HCT116 (cell line): ENCODE results near the gene CTNND2. TPM values are rescaled to one million over a fixed set of nuclear protein-coding genes. Genes with fewer than 3 reads are reported as not detected.

Source experiments
- ATAC-seq: fragments of 200-7000 bp; cut with Tn5 transposase; 2 replicates; pipeline ENCODE4 v1.9.1; 2020; ENCODE audit warnings: mild to moderate bottlenecking, moderate library complexity
- BruUV-seq: library from RNA; stranded (reverse); fragments of 400-500 nt; replicated peaks from 2 replicates; lab custom pipeline; 2021; lab: Mats Ljungman, UMichigan
- CTCF ChIA-PET: fragments of 300-600 bp; sonication (Branson Sonifier 250); formaldehyde crosslinking; loops from one replicate; lab custom pipeline; 2021; ENCODE audit warnings: antibody characterized with exemption; lab: Charles Lee
- POLR2A ChIA-PET: fragments of 300-600, 350-600 bp; sonication (Branson Sonifier 250); formaldehyde crosslinking; loops from one replicate; lab custom pipeline; 2021; ENCODE audit warnings: antibody characterized with exemption; lab: Charles Lee
- RAD21 ChIA-PET, 2 experiments: fragments of 300-600 bp; sonication (Branson Sonifier 250); formaldehyde crosslinking; loops; one replicate each; lab custom pipeline; 2023; ENCODE audit warnings: low total read pairs in 2 of 2; ENCODE audit not compliant: uncharacterized antibody in 2 of 2, unreplicated experiment in 2 of 2, low non-redundant PET in 1 of 2; lab: Charles Lee
- DNase-seq: peaks from one replicate; pipeline ENCODE4 v3.0.0-alpha.2; 2010; ENCODE audit warnings: low read depth, low spot score
- H2AFZ ChIP-seq: fragments of 200-600 bp; shearing (Covaris generic), sonication (generic); 2 replicates; pipeline ENCODE4 v1.6.1; 2017; ENCODE audit warnings: low read depth, mixed run types, mixed read lengths, antibody characterized with exemption, low read length; ENCODE audit not compliant: poor library complexity, severe bottlenecking
- H3K27ac ChIP-seq: 2 replicates; pipeline ENCODE4 v1.5.1; 2012; ENCODE audit warnings: low read depth, low read length
- H3K27me3 ChIP-seq: fragments of 200-600 bp; sonication (generic); 2 replicates; pipeline ENCODE4 v1.6.1; 2016; ENCODE audit warnings: mixed run types, low read length, mixed read lengths; ENCODE audit not compliant: insufficient read depth
- H3K36me3 ChIP-seq, 2 experiments: fragments of 200-500 bp in 1 of 2; fragments of 200-600 bp in 1 of 2; sonication (Bioruptor generic) in 1 of 2; sonication (generic) in 1 of 2; 2 replicates each; pipeline versions ENCODE4 v1.5.1 to v1.6.1; 2014 to 2016; ENCODE audit warnings: low read length in 2 of 2, inconsistent platforms in 1 of 2, mixed read lengths in 1 of 2, mixed run types in 1 of 2; ENCODE audit not compliant: insufficient read depth in 2 of 2, control insufficient read depth in 1 of 2
- H3K4me1 ChIP-seq, 2 experiments: fragments of 200-600 bp in 1 of 2; sonication (generic) in 1 of 2; 2 replicates each; pipeline versions ENCODE4 v1.5.1 to v1.6.1; 2012 to 2017; ENCODE audit warnings: low read length in 2 of 2, inconsistent platforms in 1 of 2, mild to moderate bottlenecking in 1 of 2, mixed read lengths in 1 of 2, mixed run types in 1 of 2, moderate library complexity in 1 of 2; ENCODE audit not compliant: insufficient read depth in 2 of 2, control insufficient read depth in 1 of 2
- H3K4me2 ChIP-seq: fragments of 200-600 bp; sonication (generic); 2 replicates; pipeline ENCODE4 v1.6.1; 2017; ENCODE audit warnings: mixed run types, low read length, mixed read lengths
- H3K4me3 ChIP-seq, 2 experiments: fragments of 200-600 bp in 1 of 2; sonication (generic) in 1 of 2; replicated peaks in 1 of 2; 2 replicates each; pipeline ENCODE4 v1.5.1; 2011 to 2016; ENCODE audit warnings: low read length in 2 of 2, control low read depth in 1 of 2, low read depth in 1 of 2, mild to moderate bottlenecking in 1 of 2, mixed read lengths in 1 of 2, mixed run types in 1 of 2
- H3K79me2 ChIP-seq: fragments of 200-600 bp; sonication (generic); 2 replicates; pipeline ENCODE4 v1.6.1; 2017; ENCODE audit warnings: mild to moderate bottlenecking, mixed run types, low read length, moderate library complexity, mixed read lengths; ENCODE audit not compliant: insufficient read depth
- H3K9ac ChIP-seq: fragments of 200-600 bp; sonication (generic); 2 replicates; pipeline ENCODE4 v1.6.1; 2016; ENCODE audit warnings: low read length, mixed read lengths
- H3K9me2 ChIP-seq: fragments of 200-600 bp; sonication (generic), shearing (Covaris generic); 2 replicates; pipeline ENCODE4 v1.6.1; 2017; ENCODE audit warnings: mixed run types, mild to moderate bottlenecking, moderate library complexity; ENCODE audit not compliant: insufficient read depth
- H3K9me3 ChIP-seq, 2 experiments: fragments of 200-500 bp in 1 of 2; fragments of 200-600 bp in 1 of 2; sonication (Bioruptor generic) in 1 of 2; sonication (generic) in 1 of 2; 2 replicates each; pipeline ENCODE4 v1.6.1; 2014 to 2017; ENCODE audit warnings: low read length in 2 of 2, mixed read lengths in 2 of 2, inconsistent platforms in 1 of 2, low read depth in 1 of 2, mild to moderate bottlenecking in 1 of 2, mixed run types in 1 of 2, moderate library complexity in 1 of 2; ENCODE audit not compliant: control insufficient read depth in 1 of 2, insufficient read depth in 1 of 2
- H4K20me1 ChIP-seq: fragments of 200-600 bp; sonication (generic), shearing (Covaris generic); 2 replicates; pipeline ENCODE4 v1.6.1; 2017; ENCODE audit warnings: mixed run types, mild to moderate bottlenecking, moderate library complexity; ENCODE audit not compliant: insufficient read depth
- EGR1 ChIP-seq: IDR thresholded peaks from 2 replicates; pipeline ENCODE4 v1.6.1; 2012; ENCODE audit warnings: low read depth
- EZH2 ChIP-seq: fragments of 200-600 bp; sonication (generic); IDR thresholded peaks from 2 replicates; pipeline ENCODE4 v1.6.1; 2017; ENCODE audit warnings: antibody characterized with exemption, mixed run types
- EZH2phosphoT487 ChIP-seq: fragments of 200-600 bp; IDR thresholded peaks from 2 replicates; pipeline ENCODE4 v1.6.1; 2018; ENCODE audit warnings: antibody characterized with exemption, borderline replicate concordance
- POLR2A ChIP-seq: IDR thresholded peaks from 2 replicates; pipeline ENCODE4 v1.7.0; 2011; ENCODE audit warnings: borderline replicate concordance; ENCODE audit not compliant: insufficient read depth, insufficient read length; ENCODE audit errors: extremely low read depth
- RAD21 ChIP-seq: IDR thresholded peaks from 2 replicates; pipeline ENCODE4 v1.6.1; 2012; ENCODE audit warnings: low read depth, mild to moderate bottlenecking
- SP1 ChIP-seq: IDR thresholded peaks from 2 replicates; pipeline ENCODE4 v1.6.1; 2012; ENCODE audit warnings: low read depth
- SRF ChIP-seq: IDR thresholded peaks from 2 replicates; pipeline ENCODE4 v1.6.1; 2012; ENCODE audit warnings: low read depth
- ZFX ChIP-seq: fragments of 450-650 bp; IDR thresholded peaks from 2 replicates; pipeline ENCODE4 v1.6.1; 2017
- ZNF274 ChIP-seq: fragments of 200-500 bp; sonication (Bioruptor generic); IDR thresholded peaks from 2 replicates; pipeline ENCODE4 v1.6.1; 2014; ENCODE audit warnings: mild to moderate bottlenecking, low read depth, low read length, inconsistent platforms
- intact Hi-C: fragments of 100-400 bp; cut with micrococcal nuclease; formaldehyde crosslinking; loops from 2 replicates; pipeline ENCODE4 v1.10.0; 2022
- total RNA-seq: library from RNA; stranded (reverse); gene quantifications from one replicate; pipeline ENCODE4 v1.2.1, GENCODE V29; 2021; ENCODE audit not compliant: unreplicated experiment
- TF ChIP-seq, protein P1 (sequence below), 3 experiments: fragments of 200-600 bp in 1 of 3; sonication (generic) in 1 of 3; IDR thresholded peaks in 2 of 3; conservative IDR thresholded peaks in 1 of 3; 2 replicates each; pipeline ENCODE4 v1.5.1; 2012 to 2017; ENCODE audit warnings: low read depth in 2 of 3, low read length in 2 of 3, antibody characterized with exemption in 1 of 3, borderline replicate concordance in 1 of 3, control low read depth in 1 of 3, mild to moderate bottlenecking in 1 of 3, mixed read lengths in 1 of 3, mixed run types in 1 of 3, moderate library complexity in 1 of 3; ENCODE audit not compliant: insufficient read depth in 1 of 3
- TF ChIP-seq, protein P2 (sequence below): IDR thresholded peaks from 2 replicates; pipeline ENCODE4 v1.6.1; 2011; ENCODE audit warnings: mild to moderate bottlenecking, low read length, moderate library complexity; ENCODE audit not compliant: insufficient replicate concordance; ENCODE audit errors: extremely low read depth
- TF ChIP-seq, protein P3 (sequence below): IDR thresholded peaks from 2 replicates; pipeline ENCODE4 v1.6.1; 2012; ENCODE audit warnings: low read depth
- TF ChIP-seq, protein P4 (sequence below): IDR thresholded peaks from 2 replicates; pipeline ENCODE4 v1.6.1; 2012
- TF ChIP-seq, protein P5 (sequence below): IDR thresholded peaks from 2 replicates; pipeline ENCODE4 v1.6.1; 2012

Gene CTNND2
- total RNA-seq, 1 experiment from 2014 or later = not detected

DNA sequence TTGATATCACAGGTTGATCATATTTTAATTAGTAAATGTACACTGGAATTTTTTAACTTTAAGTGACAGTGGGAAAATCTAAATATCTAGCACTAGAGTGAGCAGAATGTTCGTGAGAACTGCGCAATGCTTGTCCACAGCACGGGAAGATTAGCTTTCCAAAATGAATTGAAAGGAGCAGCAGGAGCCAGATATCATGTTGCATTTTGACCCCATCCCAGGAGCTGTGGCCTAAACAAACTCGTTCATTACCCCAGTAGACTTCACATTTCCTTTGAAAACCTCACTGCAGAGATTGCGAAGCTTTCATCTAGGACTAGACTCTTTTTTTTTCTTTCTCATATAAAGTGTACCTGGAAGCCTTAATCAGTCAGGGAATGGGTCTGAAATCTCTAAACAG lies 525.8 kb downstream of the CTNND2 start:
- H4K20me1 ChIP-seq = no peaks in the 10 kb centered on the region
- no peaks in the 10 kb centered on the region for H3K27me3 ChIP-seq
- H3K9me2 ChIP-seq = no peaks in the 10 kb centered on the region
- no peak overlapping the region for H3K9ac ChIP-seq
- no peak overlapping the region for H3K4me2 ChIP-seq
- intact Hi-C loops = no loop called here
- POLR2A ChIA-PET = no interaction called here
- no peak overlapping the region for H3K27ac ChIP-seq
- no peaks in the 10 kb centered on the region for H3K79me2 ChIP-seq
- RAD21 ChIA-PET = no interaction called here
- CTCF ChIA-PET = no interaction called here
- BruUV-seq = no TSS peak
- no peak for DNase-seq
- H2AFZ ChIP-seq = no peak overlapping the region
- no peak overlapping the region for H3K4me3 ChIP-seq
- H3K9me3 ChIP-seq = no peaks in the 10 kb centered on the region; a peak in 2 of 4 replicates
- no peaks in the 10 kb centered on the region for H3K36me3 ChIP-seq
- no peak for ATAC-seq
- no peak for TF ChIP-seq POLR2A
- no peak for TF ChIP-seq ZFX
- TF ChIP-seq, protein P1, sequence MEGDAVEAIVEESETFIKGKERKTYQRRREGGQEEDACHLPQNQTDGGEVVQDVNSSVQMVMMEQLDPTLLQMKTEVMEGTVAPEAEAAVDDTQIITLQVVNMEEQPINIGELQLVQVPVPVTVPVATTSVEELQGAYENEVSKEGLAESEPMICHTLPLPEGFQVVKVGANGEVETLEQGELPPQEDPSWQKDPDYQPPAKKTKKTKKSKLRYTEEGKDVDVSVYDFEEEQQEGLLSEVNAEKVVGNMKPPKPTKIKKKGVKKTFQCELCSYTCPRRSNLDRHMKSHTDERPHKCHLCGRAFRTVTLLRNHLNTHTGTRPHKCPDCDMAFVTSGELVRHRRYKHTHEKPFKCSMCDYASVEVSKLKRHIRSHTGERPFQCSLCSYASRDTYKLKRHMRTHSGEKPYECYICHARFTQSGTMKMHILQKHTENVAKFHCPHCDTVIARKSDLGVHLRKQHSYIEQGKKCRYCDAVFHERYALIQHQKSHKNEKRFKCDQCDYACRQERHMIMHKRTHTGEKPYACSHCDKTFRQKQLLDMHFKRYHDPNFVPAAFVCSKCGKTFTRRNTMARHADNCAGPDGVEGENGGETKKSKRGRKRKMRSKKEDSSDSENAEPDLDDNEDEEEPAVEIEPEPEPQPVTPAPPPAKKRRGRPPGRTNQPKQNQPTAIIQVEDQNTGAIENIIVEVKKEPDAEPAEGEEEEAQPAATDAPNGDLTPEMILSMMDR (IDR thresholded peaks at IDR 0.05 in 2 of 3, conservative IDR thresholded peaks at IDR 0.05 in 1 of 3; ENCODE audit: borderline replicate concordance in 1 of 3, insufficient read depth in 1 of 3, low read depth in 2 of 3, low read length in 2 of 3) = no peak
- TF ChIP-seq, protein P2, sequence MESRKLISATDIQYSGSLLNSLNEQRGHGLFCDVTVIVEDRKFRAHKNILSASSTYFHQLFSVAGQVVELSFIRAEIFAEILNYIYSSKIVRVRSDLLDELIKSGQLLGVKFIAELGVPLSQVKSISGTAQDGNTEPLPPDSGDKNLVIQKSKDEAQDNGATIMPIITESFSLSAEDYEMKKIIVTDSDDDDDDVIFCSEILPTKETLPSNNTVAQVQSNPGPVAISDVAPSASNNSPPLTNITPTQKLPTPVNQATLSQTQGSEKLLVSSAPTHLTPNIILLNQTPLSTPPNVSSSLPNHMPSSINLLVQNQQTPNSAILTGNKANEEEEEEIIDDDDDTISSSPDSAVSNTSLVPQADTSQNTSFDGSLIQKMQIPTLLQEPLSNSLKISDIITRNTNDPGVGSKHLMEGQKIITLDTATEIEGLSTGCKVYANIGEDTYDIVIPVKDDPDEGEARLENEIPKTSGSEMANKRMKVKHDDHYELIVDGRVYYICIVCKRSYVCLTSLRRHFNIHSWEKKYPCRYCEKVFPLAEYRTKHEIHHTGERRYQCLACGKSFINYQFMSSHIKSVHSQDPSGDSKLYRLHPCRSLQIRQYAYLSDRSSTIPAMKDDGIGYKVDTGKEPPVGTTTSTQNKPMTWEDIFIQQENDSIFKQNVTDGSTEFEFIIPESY = no peak
- no peak for TF ChIP-seq EZH2
- TF ChIP-seq ZNF274 = no peak
- TF ChIP-seq EGR1 = no peak
- TF ChIP-seq EZH2phosphoT487 = no peak
- TF ChIP-seq, protein P3, sequence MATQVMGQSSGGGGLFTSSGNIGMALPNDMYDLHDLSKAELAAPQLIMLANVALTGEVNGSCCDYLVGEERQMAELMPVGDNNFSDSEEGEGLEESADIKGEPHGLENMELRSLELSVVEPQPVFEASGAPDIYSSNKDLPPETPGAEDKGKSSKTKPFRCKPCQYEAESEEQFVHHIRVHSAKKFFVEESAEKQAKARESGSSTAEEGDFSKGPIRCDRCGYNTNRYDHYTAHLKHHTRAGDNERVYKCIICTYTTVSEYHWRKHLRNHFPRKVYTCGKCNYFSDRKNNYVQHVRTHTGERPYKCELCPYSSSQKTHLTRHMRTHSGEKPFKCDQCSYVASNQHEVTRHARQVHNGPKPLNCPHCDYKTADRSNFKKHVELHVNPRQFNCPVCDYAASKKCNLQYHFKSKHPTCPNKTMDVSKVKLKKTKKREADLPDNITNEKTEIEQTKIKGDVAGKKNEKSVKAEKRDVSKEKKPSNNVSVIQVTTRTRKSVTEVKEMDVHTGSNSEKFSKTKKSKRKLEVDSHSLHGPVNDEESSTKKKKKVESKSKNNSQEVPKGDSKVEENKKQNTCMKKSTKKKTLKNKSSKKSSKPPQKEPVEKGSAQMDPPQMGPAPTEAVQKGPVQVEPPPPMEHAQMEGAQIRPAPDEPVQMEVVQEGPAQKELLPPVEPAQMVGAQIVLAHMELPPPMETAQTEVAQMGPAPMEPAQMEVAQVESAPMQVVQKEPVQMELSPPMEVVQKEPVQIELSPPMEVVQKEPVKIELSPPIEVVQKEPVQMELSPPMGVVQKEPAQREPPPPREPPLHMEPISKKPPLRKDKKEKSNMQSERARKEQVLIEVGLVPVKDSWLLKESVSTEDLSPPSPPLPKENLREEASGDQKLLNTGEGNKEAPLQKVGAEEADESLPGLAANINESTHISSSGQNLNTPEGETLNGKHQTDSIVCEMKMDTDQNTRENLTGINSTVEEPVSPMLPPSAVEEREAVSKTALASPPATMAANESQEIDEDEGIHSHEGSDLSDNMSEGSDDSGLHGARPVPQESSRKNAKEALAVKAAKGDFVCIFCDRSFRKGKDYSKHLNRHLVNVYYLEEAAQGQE = no peak
- no peak for TF ChIP-seq RAD21
- TF ChIP-seq, protein P4, sequence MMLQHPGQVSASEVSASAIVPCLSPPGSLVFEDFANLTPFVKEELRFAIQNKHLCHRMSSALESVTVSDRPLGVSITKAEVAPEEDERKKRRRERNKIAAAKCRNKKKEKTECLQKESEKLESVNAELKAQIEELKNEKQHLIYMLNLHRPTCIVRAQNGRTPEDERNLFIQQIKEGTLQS = no peak
- TF ChIP-seq, protein P5, sequence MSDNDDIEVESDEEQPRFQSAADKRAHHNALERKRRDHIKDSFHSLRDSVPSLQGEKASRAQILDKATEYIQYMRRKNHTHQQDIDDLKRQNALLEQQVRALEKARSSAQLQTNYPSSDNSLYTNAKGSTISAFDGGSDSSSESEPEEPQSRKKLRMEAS = no peak
- no peak for TF ChIP-seq SRF
- no peak for TF ChIP-seq SP1
- H3K4me1 ChIP-seq = no peaks in the 10 kb centered on the region
